ENCODE data around the gene NINJ1. TPM values are rescaled to one million over a fixed set of nuclear protein-coding genes. Genes with fewer than 3 reads are reported as not detected.

The NINJ1 gene
- total and polyA plus RNA-seq, 2 donors (not counting 3 experiments of a cell fraction or from before 2014, with no cell fraction given): 31.5 to 57.7 TPM

- ChIA-PET POLR2A (no interaction called here), CTCF (interaction anchor here (0.6 to 6.2 kb wide), 3 partner anchors 8 to 186 kb away, joined by 3 to 70 read pairs (median 3); no protein-coding TSS in a partner anchor)
- dilution Hi-C loops (cut with MboI; ENCODE audit: extremely low pct_ligation_motif_present, low sequenced_read_pairs) (no loop called here), intact Hi-C loops (cut with micrococcal nuclease) (no loop called here)
- BruUV-seq (replicated peaks): no TSS peak
- Histone ChIP-seq H4K20me1 (replicated peaks; ENCODE audit: control insufficient read depth, extremely low read depth, insufficient read depth, low read length) (no peaks in the 10 kb centered on the region), H3K9ac (replicated peaks; ENCODE audit: extremely low read depth, insufficient read depth, low read length) (no peak overlapping the region), H3K9me1 (replicated peaks; ENCODE audit: control insufficient read depth, extremely low read depth, insufficient read depth, low read length) (no peaks in the 10 kb centered on the region), H2AFZ (ENCODE audit: low read depth, low read length) (no peak overlapping the region), H3K4me3 (replicated peaks in 1 of 3; ENCODE audit: insufficient read depth in 1 of 3, low read depth in 1 of 3, low read length in 3 of 3) (no peak overlapping the region), H3K27ac (ENCODE audit: insufficient read depth, low read depth, low read length) (no peak overlapping the region), H3K9me3 (replicated peaks; ENCODE audit: control insufficient read depth, insufficient read depth, low read length) (no peaks in the 10 kb centered on the region), H3K27me3 (ENCODE audit: control insufficient read depth in 2 of 2, insufficient read depth in 2 of 2, low read length in 2 of 2) (no peaks in the 10 kb centered on the region), H3K79me2 (ENCODE audit: control insufficient read depth, insufficient read depth, low read length) (no peaks in the 10 kb centered on the region), H3K36me3 (ENCODE audit: control insufficient read depth in 2 of 2, extremely low read depth in 1 of 2, insufficient read depth in 2 of 2, low read length in 2 of 2) (peaks cover 0 to 16% of the 10 kb centered on the region in 2 experiments), H3K4me1 (ENCODE audit: control insufficient read depth, extremely low read depth, insufficient read depth, low read length) (peaks cover 10% of the 10 kb centered on the region), H3K4me2 (ENCODE audit: insufficient read depth, low read length) (no peak overlapping the region)
- TF ChIP-seq FOS (IDR thresholded peaks at IDR 0.05; ENCODE audit: borderline replicate concordance, insufficient read depth, low read length): no peak
- TF ChIP-seq POLR2AphosphoS5 (IDR thresholded peaks at IDR 0.05; ENCODE audit: insufficient read depth, low read depth, low read length): no peak
- TF ChIP-seq EZH2 (IDR thresholded peaks at IDR 0.05; ENCODE audit: borderline replicate concordance, low read depth, low read length, severe bottlenecking): no peak
- no peak for TF ChIP-seq POLR2A (IDR thresholded peaks at IDR 0.05; ENCODE audit: low read depth, low read length)
- TF ChIP-seq MYC (IDR thresholded peaks at IDR 0.05; ENCODE audit: low read depth, low read length): no peak
- TF ChIP-seq GATA2 (IDR thresholded peaks at IDR 0.05; ENCODE audit: insufficient read depth, insufficient read length, low read depth, low read length): no peak
- no peak for TF ChIP-seq CTCF (IDR thresholded peaks at IDR 0.05; ENCODE audit: extremely low read depth in 1 of 2, insufficient read depth in 1 of 2, low read depth in 1 of 2, low read length in 2 of 2)
- TF ChIP-seq MAX (IDR thresholded peaks at IDR 0.05; ENCODE audit: insufficient read depth, insufficient read length): no peak
- TF ChIP-seq JUN (IDR thresholded peaks at IDR 0.05; ENCODE audit: borderline replicate concordance, insufficient read depth, insufficient read length, low read depth): no peak
- DNase-seq (ENCODE audit: low read depth, low spot score): no peak
- FAIRE-seq: no peak
Measured at GRCh38 chr9:93116072-93116961, 17.7 kb downstream of the NINJ1 start.
